GM21825 (cell line): ENCODE measurements around the gene ABTB1.
"Not testable (repeated sequence)": the region's sequence is repeated elsewhere in the genome, so short reads cannot be mapped to it uniquely, and the experiment has no call there.

Experiments used
- ATAC-seq: cut with Tn5 transposase; IDR thresholded peaks from one replicate; pipeline ENCODE4 v1.9.1; 2021; ENCODE audit warnings: mild to moderate bottlenecking, moderate library complexity; ENCODE audit not compliant: unreplicated experiment

The ABTB1 gene

GRCh38 chr3:127702151-127702578 is 29.4 kb downstream of the ABTB1 start:
- no peak for ATAC-seq

- not testable (repeated sequence) for ATAC-seq
Measured at GRCh38 chr3:127704840-127705239, 32.1 kb downstream of the ABTB1 start.

GRCh38 chr3:127706312-127706711 is 33.6 kb downstream of the ABTB1 start:
- no peak for ATAC-seq

GRCh38 chr3:127706785-127707351 is 34.1 kb downstream of the ABTB1 start:
- ATAC-seq: no peak

- ATAC-seq: no peak
Measured at GRCh38 chr3:127707851-127708411, 35.2 kb downstream of the ABTB1 start.

- no peak for ATAC-seq
Measured at GRCh38 chr3:127708837-127709236, 36.1 kb downstream of the ABTB1 start.

- no peak for ATAC-seq
Measured at GRCh38 chr3:127709320-127710060, 36.7 kb downstream of the ABTB1 start.

- ATAC-seq: no peak
Measured at GRCh38 chr3:127710155-127710941, 37.6 kb downstream of the ABTB1 start.

- ATAC-seq: no peak
Measured at GRCh38 chr3:127711021-127711695, 38.4 kb downstream of the ABTB1 start.

- no peak for ATAC-seq
Measured at GRCh38 chr3:127711896-127712295, 39.1 kb downstream of the ABTB1 start.

- ATAC-seq: no peak
Measured at GRCh38 chr3:127712461-127712860, 39.7 kb downstream of the ABTB1 start.

GRCh38 chr3:127712881-127713771 is 40.4 kb downstream of the ABTB1 start:
- ATAC-seq: no peak

- no peak for ATAC-seq
Measured at GRCh38 chr3:127714125-127714571, 41.4 kb downstream of the ABTB1 start.

GRCh38 chr3:127714866-127715265 is 42.1 kb downstream of the ABTB1 start:
- ATAC-seq: no peak

GRCh38 chr3:127715532-127715931 is 42.8 kb downstream of the ABTB1 start:
- ATAC-seq: no peak

- no peak for ATAC-seq
Measured at GRCh38 chr3:127716384-127716783, 43.6 kb downstream of the ABTB1 start.

- ATAC-seq: no peak
Measured at GRCh38 chr3:127717357-127718244, 44.8 kb downstream of the ABTB1 start.

- no peak for ATAC-seq
Measured at GRCh38 chr3:127718245-127718915, 45.6 kb downstream of the ABTB1 start.
